ENCODE measurements around the gene IFI30.
A peak's percentile ranks its signal among the peaks of the same experiment; 100 is the strongest.

IFI30 gene

GRCh38 chr19:18160971-18161635, 12.5 kb upstream of the IFI30 start:
- H3K36me3 ChIP-seq = peaks cover 17 to 43% (median 30%) of the 10 kb centered on the region in 3 donors
- peak overlapping the region; percentile 47 to 54 for H3K4me3 ChIP-seq
- H3K4me1 ChIP-seq = peaks cover 7 to 36% (median 28%) of the 10 kb centered on the region in 4 donors
- H3K27me3 ChIP-seq = no peaks in the 10 kb centered on the region
- peak overlapping the region; percentile 76 to 79 for H3K27ac ChIP-seq
- TF ChIP-seq, protein P1, sequence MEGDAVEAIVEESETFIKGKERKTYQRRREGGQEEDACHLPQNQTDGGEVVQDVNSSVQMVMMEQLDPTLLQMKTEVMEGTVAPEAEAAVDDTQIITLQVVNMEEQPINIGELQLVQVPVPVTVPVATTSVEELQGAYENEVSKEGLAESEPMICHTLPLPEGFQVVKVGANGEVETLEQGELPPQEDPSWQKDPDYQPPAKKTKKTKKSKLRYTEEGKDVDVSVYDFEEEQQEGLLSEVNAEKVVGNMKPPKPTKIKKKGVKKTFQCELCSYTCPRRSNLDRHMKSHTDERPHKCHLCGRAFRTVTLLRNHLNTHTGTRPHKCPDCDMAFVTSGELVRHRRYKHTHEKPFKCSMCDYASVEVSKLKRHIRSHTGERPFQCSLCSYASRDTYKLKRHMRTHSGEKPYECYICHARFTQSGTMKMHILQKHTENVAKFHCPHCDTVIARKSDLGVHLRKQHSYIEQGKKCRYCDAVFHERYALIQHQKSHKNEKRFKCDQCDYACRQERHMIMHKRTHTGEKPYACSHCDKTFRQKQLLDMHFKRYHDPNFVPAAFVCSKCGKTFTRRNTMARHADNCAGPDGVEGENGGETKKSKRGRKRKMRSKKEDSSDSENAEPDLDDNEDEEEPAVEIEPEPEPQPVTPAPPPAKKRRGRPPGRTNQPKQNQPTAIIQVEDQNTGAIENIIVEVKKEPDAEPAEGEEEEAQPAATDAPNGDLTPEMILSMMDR (IDR thresholded peaks at IDR 0.05) = peak; percentile 48 to 85
- intact Hi-C loops (cut with DNase I; ENCODE audit: low total_unique reads) = no loop called here
- H3K9me3 ChIP-seq = no peaks in the 10 kb centered on the region
- DNase-seq = peak; percentile 58 to 82

DNA sequence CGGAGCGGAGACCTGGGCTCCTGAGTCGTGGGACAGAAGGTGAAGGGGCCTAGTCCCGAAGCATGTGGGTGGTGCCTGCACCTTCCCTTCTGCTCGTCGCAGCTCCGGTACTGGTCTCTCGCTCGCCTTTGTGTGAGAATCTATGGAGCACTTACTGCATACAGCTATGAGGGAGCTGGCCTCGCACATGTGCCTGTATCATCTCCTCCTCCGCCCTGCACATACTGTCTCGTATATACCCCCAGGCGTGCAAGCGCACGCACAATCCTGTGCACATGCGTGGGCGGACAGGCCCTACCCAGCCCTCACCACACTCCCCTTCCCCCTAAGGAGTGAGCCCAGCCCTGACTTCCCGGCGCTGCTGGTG, 12.0 kb upstream of the IFI30 start:
- H3K36me3 ChIP-seq = peaks cover 22 to 46% (median 32%) of the 10 kb centered on the region in 3 donors
- H3K4me3 ChIP-seq = peak overlapping the region; percentile 47 to 54
- no peaks in the 10 kb centered on the region for H3K27me3 ChIP-seq
- peak overlapping the region; percentile 68 to 79 for H3K27ac ChIP-seq
- peaks cover 6 to 31% (median 23%) of the 10 kb centered on the region in 4 donors for H3K4me1 ChIP-seq
- no peak for DNase-seq
- intact Hi-C loops (cut with DNase I; ENCODE audit: low total_unique reads) = no loop called here
- H3K9me3 ChIP-seq = no peaks in the 10 kb centered on the region
- TF ChIP-seq, protein P1 (IDR thresholded peaks at IDR 0.05) = no peak

DNA sequence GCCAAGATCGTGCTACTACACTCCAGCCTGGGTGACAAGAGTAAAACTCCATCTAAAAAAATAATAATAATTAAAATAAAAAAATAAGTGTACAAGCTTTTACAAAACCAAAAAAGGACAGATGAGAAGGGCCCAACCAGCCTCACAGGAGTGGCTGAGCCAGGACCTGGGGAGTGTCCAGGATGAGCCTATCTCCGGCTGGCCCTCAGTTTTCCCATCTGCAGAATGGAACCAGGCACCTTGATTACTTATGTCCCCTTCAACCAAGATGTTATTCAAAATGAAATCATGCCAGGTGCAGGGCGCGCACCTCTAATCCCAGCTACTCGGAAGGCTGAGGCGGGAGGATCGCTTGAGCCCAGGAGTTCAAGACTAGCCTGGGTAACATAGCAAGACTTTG, 9.5 kb upstream of the IFI30 start:
- Histone ChIP-seq H3K36me3 (peaks cover 31 to 71% (median 53%) of the 10 kb centered on the region in 3 donors), H3K4me1 (peaks cover 0 to 18% (median 12%) of the 10 kb centered on the region in 4 donors)

GRCh38 chr19:18165794-18166544, 7.6 kb upstream of the IFI30 start:
- peaks cover 0 to 10% (median 8%) of the 10 kb centered on the region in 4 donors for H3K4me1 ChIP-seq
- intact Hi-C loops (cut with DNase I; ENCODE audit: low total_unique reads) = no loop called here
- no peak overlapping the region for H3K27ac ChIP-seq
- no peak for DNase-seq
- TF ChIP-seq, protein P1 (IDR thresholded peaks at IDR 0.05) = no peak
- H3K9me3 ChIP-seq = no peaks in the 10 kb centered on the region
- H3K4me3 ChIP-seq = no peak overlapping the region
- H3K36me3 ChIP-seq = peaks cover 31 to 80% (median 59%) of the 10 kb centered on the region in 3 donors
- H3K27me3 ChIP-seq = no peaks in the 10 kb centered on the region

More for the DNA sequence above, 9.5 kb upstream of the IFI30 start:
- intact Hi-C loops (cut with DNase I; ENCODE audit: low total_unique reads) = no loop called here
- DNase-seq = no peak
- H3K9me3 ChIP-seq = no peaks in the 10 kb centered on the region
- H3K27ac ChIP-seq = no peak overlapping the region
- no peaks in the 10 kb centered on the region for H3K27me3 ChIP-seq
- TF ChIP-seq, protein P1 (IDR thresholded peaks at IDR 0.05) = no peak
- H3K4me3 ChIP-seq = no peak overlapping the region

GRCh38 chr19:18167011-18167410, 6.6 kb upstream of the IFI30 start:
- no peaks in the 10 kb centered on the region for H3K9me3 ChIP-seq
- no peak overlapping the region for H3K27ac ChIP-seq
- DNase-seq = no peak
- no peak overlapping the region for H3K4me3 ChIP-seq
- TF ChIP-seq, protein P1 (IDR thresholded peaks at IDR 0.05) = no peak
- no peaks in the 10 kb centered on the region for H3K27me3 ChIP-seq
- H3K36me3 ChIP-seq = peaks cover 31 to 77% (median 59%) of the 10 kb centered on the region in 3 donors
- H3K4me1 ChIP-seq = peaks cover 0 to 1% (median under 1%) of the 10 kb centered on the region in 4 donors
- intact Hi-C loops (cut with DNase I; ENCODE audit: low total_unique reads) = no loop called here
